Caco-2 (cell line): ENCODE measurements around the gene GSE1. TPM values are rescaled to one million over a fixed set of nuclear protein-coding genes. Genes with fewer than 3 reads are reported as not detected.

Experiments used
- BruUV-seq: library from RNA; stranded (reverse); fragments of 400-500 nt; replicated peaks from 2 replicates; lab custom pipeline; 2021; lab: Mats Ljungman, UMichigan
- CTCF ChIA-PET: fragments of 300-600 bp; sonication (Branson Sonifier 250); formaldehyde crosslinking; loops from one replicate; lab custom pipeline; 2022; ENCODE audit warnings: antibody characterized with exemption; lab: Charles Lee
- POLR2A ChIA-PET: fragments of 300-600 bp; sonication (Branson Sonifier 250); formaldehyde crosslinking; loops from one replicate; lab custom pipeline; 2022; ENCODE audit warnings: antibody characterized with exemption; lab: Charles Lee
- DNase-seq, 2 experiments: peaks; one replicate each; pipeline versions ENCODE4 v3.0.0 to v3.0.0-alpha.2; 2020 to 2022
- H3K27me3 ChIP-seq: replicated peaks from 2 replicates; pipeline ENCODE4 v1.6.0; 2011; ENCODE audit warnings: low read length; ENCODE audit not compliant: control insufficient read depth, insufficient read depth
- H3K36me3 ChIP-seq: 2 replicates; pipeline ENCODE4 v1.5.1; 2011; ENCODE audit warnings: low read length; ENCODE audit not compliant: control insufficient read depth, insufficient read depth
- H3K4me1 ChIP-seq: fragments of 250-450 bp; sonication (Bioruptor Pico); 2 replicates; pipeline ENCODE4 v1.5.1; 2020; ENCODE audit warnings: mild to moderate bottlenecking
- H3K4me3 ChIP-seq: 2 replicates; pipeline ENCODE4 v1.5.1; 2011; ENCODE audit warnings: low read depth, mild to moderate bottlenecking, control low read depth, low read length
- H3K9me3 ChIP-seq: fragments of 250-450 bp; sonication (Bioruptor Pico); 2 replicates; pipeline ENCODE4 v1.5.1; 2020; ENCODE audit warnings: mild to moderate bottlenecking, moderate library complexity
- H3K27ac Mint-ChIP-seq: one replicate; pipeline ENCODE4 v1.8.0; 2022; ENCODE audit warnings: mixed read lengths; ENCODE audit not compliant: unreplicated experiment
- H3K27me3 Mint-ChIP-seq: one replicate; pipeline ENCODE4 v1.8.0; 2022; ENCODE audit warnings: mixed read lengths; ENCODE audit not compliant: insufficient read depth, unreplicated experiment
- H3K36me3 Mint-ChIP-seq: one replicate; pipeline ENCODE4 v1.8.0; 2022; ENCODE audit warnings: mild to moderate bottlenecking, mixed read lengths; ENCODE audit not compliant: insufficient read depth, unreplicated experiment
- H3K4me1 Mint-ChIP-seq: one replicate; pipeline ENCODE4 v1.8.0; 2022; ENCODE audit warnings: low read depth, mixed read lengths; ENCODE audit not compliant: unreplicated experiment
- H3K4me3 Mint-ChIP-seq: one replicate; pipeline ENCODE4 v1.8.0; 2022; ENCODE audit warnings: mild to moderate bottlenecking, moderate library complexity, mixed read lengths; ENCODE audit not compliant: unreplicated experiment
- H3K9me3 Mint-ChIP-seq: one replicate; pipeline ENCODE4 v1.8.0; 2022; ENCODE audit warnings: mixed read lengths; ENCODE audit not compliant: unreplicated experiment
- CTCF ChIP-seq, 2 experiments: fragments of 200-600 bp in 1 of 2; IDR thresholded peaks; 1 replicate in 1 of 2; 2 replicates in 1 of 2; pipeline versions ENCODE4 v1.5.1 to v1.8.0; 2011 to 2022; ENCODE audit warnings: antibody characterized with exemption in 1 of 2, control low read depth in 1 of 2, inconsistent platforms in 1 of 2, low read depth in 1 of 2, low read length in 1 of 2, mild to moderate bottlenecking in 1 of 2, moderate library complexity in 1 of 2; ENCODE audit not compliant: insufficient read depth in 1 of 2, severe bottlenecking in 1 of 2, unreplicated experiment in 1 of 2
- intact Hi-C: fragments of 100-400 bp; cut with micrococcal nuclease; formaldehyde crosslinking; loops from one replicate; pipeline ENCODE4 v1.10.0; 2022; ENCODE audit not compliant: unreplicated experiment
- total RNA-seq: library from RNA; stranded (reverse); gene quantifications from 2 replicates; pipeline ENCODE4 v1.2.3, GENCODE V29; 2022

GSE1 gene
- total RNA-seq, 1 experiment from 2014 or later, result 142 TPM

GRCh38 chr16:85646358-85646907 lies 33.3 kb downstream of the GSE1 start:
- peaks cover 6% of the 10 kb centered on the region for H3K36me3 ChIP-seq
- H3K9me3 ChIP-seq, result no peaks in the 10 kb centered on the region
- ChIA-PET CTCF (interaction anchor here (0.5 to 1.2 kb wide), 2 partner anchors 9 to 32 kb away, joined by 3 read pairs; no protein-coding TSS in a partner anchor), POLR2A (no interaction called here)
- H3K4me1 Mint-ChIP-seq, result peaks cover 24% of the 10 kb centered on the region
- no peak overlapping the region for H3K4me3 ChIP-seq
- peak overlapping the region; percentile 39 for H3K4me3 Mint-ChIP-seq
- BruUV-seq, result no TSS peak
- peaks cover 28% of the 10 kb centered on the region for H3K4me1 ChIP-seq
- no peaks in the 10 kb centered on the region for H3K27me3 Mint-ChIP-seq
- peak in 1 of 2 experiments; percentile 4 for TF ChIP-seq CTCF (IDR thresholded peaks at IDR 0.05; ENCODE audit: insufficient read depth in 1 of 2, low read depth in 1 of 2, low read length in 1 of 2, severe bottlenecking in 1 of 2, unreplicated experiment in 1 of 2)
- no peak overlapping the region for H3K27ac Mint-ChIP-seq
- H3K36me3 Mint-ChIP-seq, result peaks cover 74% of the 10 kb centered on the region
- intact Hi-C loops, result no loop called here
- no peak for DNase-seq
- H3K9me3 Mint-ChIP-seq, result no peaks in the 10 kb centered on the region
- no peaks in the 10 kb centered on the region for H3K27me3 ChIP-seq

GRCh38 chr16:85646976-85647375 lies 33.9 kb downstream of the GSE1 start:
- Histone ChIP-seq H3K4me3 (no peak overlapping the region), H3K27me3 (no peaks in the 10 kb centered on the region), H3K4me1 (peaks cover 28% of the 10 kb centered on the region), H3K9me3 (no peaks in the 10 kb centered on the region), H3K36me3 (peaks cover 7% of the 10 kb centered on the region)
- H3K4me1 Mint-ChIP-seq, result peaks cover 24% of the 10 kb centered on the region
- no peaks in the 10 kb centered on the region for H3K27me3 Mint-ChIP-seq
- no TSS peak for BruUV-seq
- no peak for DNase-seq
- no peak for TF ChIP-seq CTCF (IDR thresholded peaks at IDR 0.05; ENCODE audit: insufficient read depth in 1 of 2, low read depth in 1 of 2, low read length in 1 of 2, severe bottlenecking in 1 of 2, unreplicated experiment in 1 of 2)
- peaks cover 74% of the 10 kb centered on the region for H3K36me3 Mint-ChIP-seq
- no peaks in the 10 kb centered on the region for H3K9me3 Mint-ChIP-seq
- no peak overlapping the region for H3K27ac Mint-ChIP-seq
- CTCF ChIA-PET, result interaction anchor here (0.5 kb wide), 1 partner anchor 32 kb away, joined by 3 read pairs; no protein-coding TSS in a partner anchor
- POLR2A ChIA-PET, result no interaction called here
- H3K4me3 Mint-ChIP-seq, result no peak overlapping the region
- intact Hi-C loops, result no loop called here

- H3K4me3 ChIP-seq, result no peak overlapping the region
- peak overlapping the region; percentile 77 for H3K27ac Mint-ChIP-seq
- no TSS peak for BruUV-seq
- CTCF ChIA-PET, result no interaction called here
- peaks cover 28% of the 10 kb centered on the region for H3K4me1 ChIP-seq
- H3K27me3 Mint-ChIP-seq, result no peaks in the 10 kb centered on the region
- H3K36me3 ChIP-seq, result peaks cover 7% of the 10 kb centered on the region
- DNase-seq, result no peak
- H3K4me1 Mint-ChIP-seq, result peaks cover 24% of the 10 kb centered on the region
- TF ChIP-seq CTCF (IDR thresholded peaks at IDR 0.05; ENCODE audit: insufficient read depth in 1 of 2, low read depth in 1 of 2, low read length in 1 of 2, severe bottlenecking in 1 of 2, unreplicated experiment in 1 of 2), result no peak
- no peaks in the 10 kb centered on the region for H3K9me3 Mint-ChIP-seq
- POLR2A ChIA-PET, result no interaction called here
- H3K27me3 ChIP-seq, result no peaks in the 10 kb centered on the region
- intact Hi-C loops, result no loop called here
- H3K9me3 ChIP-seq, result no peaks in the 10 kb centered on the region
- H3K36me3 Mint-ChIP-seq, result peaks cover 73% of the 10 kb centered on the region
- H3K4me3 Mint-ChIP-seq, result no peak overlapping the region
These were observed 35.1 kb downstream of the GSE1 start for GRCh38 chr16:85648070-85648714.
